Lung (tissue), 12 donors: ENCODE measurements around the gene RBFOX1. TPM values are rescaled to one million over a fixed set of nuclear protein-coding genes. Genes with fewer than 3 reads are reported as not detected.
A peak's percentile ranks its signal among the peaks of the same experiment; 100 is the strongest.

ENCODE experiments used
- ATAC-seq: fragments of 200-7000 bp; cut with Tn5 transposase; one replicate; pipeline ENCODE4 v1.9.1; 2020; ENCODE audit warnings: moderate number of reproducible peaks; ENCODE audit not compliant: insufficient read depth, low FRiP score
- DNase-seq, 3 donors: peaks; one replicate each; pipeline ENCODE4 v3.0.0-alpha.2; 2013 to 2017
- H3K27ac ChIP-seq, 2 donors: one replicate each; pipeline ENCODE4 v1.5.1; 2013; ENCODE audit warnings: mild to moderate bottlenecking in 2 of 2, moderate library complexity in 2 of 2, control low read depth in 1 of 2, inconsistent platforms in 1 of 2, low read depth in 1 of 2, low read length in 1 of 2
- H3K27me3 ChIP-seq, 3 donors: one replicate each; pipeline ENCODE4 v1.5.1; 2013; ENCODE audit warnings: low read length in 2 of 3; ENCODE audit not compliant: control insufficient read depth in 3 of 3, insufficient read depth in 3 of 3
- H3K36me3 ChIP-seq, 4 donors: one replicate each; pipeline ENCODE4 v1.5.1; 2013; ENCODE audit warnings: low read length in 4 of 4, mild to moderate bottlenecking in 1 of 4, moderate library complexity in 1 of 4; ENCODE audit not compliant: control insufficient read depth in 4 of 4, insufficient read depth in 4 of 4
- H3K4me1 ChIP-seq, 5 donors: one replicate each; pipeline ENCODE4 v1.5.1; 2013; ENCODE audit warnings: low read length in 5 of 5, mild to moderate bottlenecking in 2 of 5, moderate library complexity in 1 of 5; ENCODE audit not compliant: control insufficient read depth in 5 of 5, insufficient read depth in 5 of 5
- H3K4me3 ChIP-seq: one replicate; pipeline ENCODE4 v1.5.1; 2013; ENCODE audit warnings: mild to moderate bottlenecking, control low read depth, moderate library complexity
- H3K9ac ChIP-seq, 2 donors: one replicate each; pipeline ENCODE4 v1.5.1; 2013; ENCODE audit warnings: low read length in 2 of 2, control low read depth in 1 of 2; ENCODE audit not compliant: insufficient read depth in 1 of 2
- H3K9me3 ChIP-seq, 4 donors: one replicate each; pipeline ENCODE4 v1.5.1; 2013; ENCODE audit warnings: low read length in 3 of 4, mild to moderate bottlenecking in 1 of 4, moderate library complexity in 1 of 4; ENCODE audit not compliant: control insufficient read depth in 4 of 4, insufficient read depth in 3 of 4
- WGBS, 2 donors: extraction: QIAGEN DNeasy Blood & Tissue Kit; methylation state at CpG; one replicate each; pipeline ENCODE4 v1.1.7; 2013; 5-methylcytosine and 5-hydroxymethylcytosine counted together
- polyA plus RNA-seq, 2 donors: library from polyadenylated mRNA; stranded (reverse); fragments of 200-250 nt; gene quantifications; one replicate each; pipeline ENCODE4 v1.2.1, GENCODE V29; 2013
- total RNA-seq, 2 donors: library from RNA; depleted of rRNA in 1 of 2; stranded (reverse); fragments of >200 nt in 1 of 2; gene quantifications; one replicate each; pipeline ENCODE4 v1.2.1, GENCODE V29; 2014 to 2021
- TF ChIP-seq, protein P1 (sequence below): IDR thresholded peaks from 2 replicates; pipeline ENCODE4 v1.5.1; 2012; ENCODE audit warnings: mild to moderate bottlenecking; ENCODE audit errors: control extremely low read depth, extremely low read depth
- donor health status: control.
- donor health status: control.
- donor health status: Bipolar disorder and iron deficiency.
- donor health status: healthy.
- donor health status: DM: yes; HTN: yes; CAD: no.

Gene RBFOX1
- total and polyA plus RNA-seq, 4 donors: 0.55 to 3.0 TPM; not detected in 2

DNA sequence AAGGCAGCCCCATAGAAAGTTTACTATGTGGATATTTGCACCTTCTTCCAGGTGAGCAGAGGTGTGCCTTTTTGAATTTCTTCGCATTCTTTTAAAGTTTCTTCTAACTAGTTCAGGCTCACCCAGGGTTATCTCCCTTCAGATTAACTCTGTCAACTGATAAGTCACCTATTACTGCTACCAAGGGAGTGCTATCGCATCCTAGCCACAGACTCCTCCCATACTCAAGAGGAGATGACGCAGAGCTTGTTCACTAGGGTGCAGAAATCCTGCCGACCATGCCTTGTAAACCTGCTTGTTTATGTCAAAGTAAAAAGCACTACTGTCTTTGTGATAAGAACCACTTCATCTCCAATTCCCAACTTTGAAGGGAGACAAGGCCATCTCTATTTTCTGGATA lies 390.1 kb downstream of the RBFOX1 start:
- Histone ChIP-seq H3K27me3 (no peaks in the 10 kb centered on the region), H3K4me1 (peaks cover 0 to 3% (median 0%) of the 10 kb centered on the region in 5 donors), H3K9ac (no peak overlapping the region), H3K9me3 (peaks cover 0 to 5% (median 0%) of the 10 kb centered on the region in 4 donors), H3K36me3 (no peaks in the 10 kb centered on the region), H3K4me3 (no peak overlapping the region), H3K27ac (no peak overlapping the region)
- peak in 2 of 3 donors; percentile 17 to 36 for DNase-seq
- ATAC-seq: no peak
- TF ChIP-seq, protein P1, sequence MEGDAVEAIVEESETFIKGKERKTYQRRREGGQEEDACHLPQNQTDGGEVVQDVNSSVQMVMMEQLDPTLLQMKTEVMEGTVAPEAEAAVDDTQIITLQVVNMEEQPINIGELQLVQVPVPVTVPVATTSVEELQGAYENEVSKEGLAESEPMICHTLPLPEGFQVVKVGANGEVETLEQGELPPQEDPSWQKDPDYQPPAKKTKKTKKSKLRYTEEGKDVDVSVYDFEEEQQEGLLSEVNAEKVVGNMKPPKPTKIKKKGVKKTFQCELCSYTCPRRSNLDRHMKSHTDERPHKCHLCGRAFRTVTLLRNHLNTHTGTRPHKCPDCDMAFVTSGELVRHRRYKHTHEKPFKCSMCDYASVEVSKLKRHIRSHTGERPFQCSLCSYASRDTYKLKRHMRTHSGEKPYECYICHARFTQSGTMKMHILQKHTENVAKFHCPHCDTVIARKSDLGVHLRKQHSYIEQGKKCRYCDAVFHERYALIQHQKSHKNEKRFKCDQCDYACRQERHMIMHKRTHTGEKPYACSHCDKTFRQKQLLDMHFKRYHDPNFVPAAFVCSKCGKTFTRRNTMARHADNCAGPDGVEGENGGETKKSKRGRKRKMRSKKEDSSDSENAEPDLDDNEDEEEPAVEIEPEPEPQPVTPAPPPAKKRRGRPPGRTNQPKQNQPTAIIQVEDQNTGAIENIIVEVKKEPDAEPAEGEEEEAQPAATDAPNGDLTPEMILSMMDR: no peak
- whole genome bisulfite sequencing, 2 donors: 52 to 56% methylated on average over 4 of the region's 4 CpGs

- no peak for ATAC-seq
- no peaks in the 10 kb centered on the region for H3K4me1 ChIP-seq
- no peaks in the 10 kb centered on the region for H3K36me3 ChIP-seq
- no peak overlapping the region for H3K9ac ChIP-seq
- H3K27me3 ChIP-seq: no peaks in the 10 kb centered on the region
- DNase-seq: no peak
- 88 to 91% methylated on average over 5 of the region's 5 CpGs for WGBS, 2 donors
- no peak overlapping the region for H3K4me3 ChIP-seq
- peaks cover 0 to 2% (median 0%) of the 10 kb centered on the region in 4 donors for H3K9me3 ChIP-seq
- no peak overlapping the region for H3K27ac ChIP-seq
- TF ChIP-seq, protein P1: no peak
These were observed 398.5 kb downstream of the RBFOX1 start for GRCh38 chr16:7731141-7731540.

DNA sequence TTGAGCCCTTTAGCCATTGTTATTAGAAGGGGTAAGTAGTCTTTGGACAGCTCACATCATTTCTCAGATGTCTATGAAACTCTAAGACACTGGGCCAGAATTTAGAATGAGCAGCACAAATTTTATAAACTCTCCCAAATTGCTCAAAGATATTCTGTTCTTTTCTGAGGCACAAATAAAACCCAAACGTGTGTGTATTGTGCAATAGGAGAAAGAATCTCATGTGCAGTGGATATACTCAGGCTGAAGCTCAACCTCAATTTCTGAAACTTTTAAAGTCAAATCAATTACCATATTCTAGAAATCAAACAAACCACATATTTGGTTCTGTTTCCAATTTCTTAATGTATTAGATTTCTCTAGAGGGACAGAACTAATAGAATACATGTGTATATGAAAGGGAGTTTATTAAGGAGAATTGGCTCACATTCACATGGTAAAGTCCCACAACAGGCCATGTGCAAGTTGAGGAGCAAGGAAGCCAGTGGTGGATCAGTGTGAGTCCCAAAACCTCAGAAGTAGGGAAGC lies 403.6 kb downstream of the RBFOX1 start:
- no peak overlapping the region for H3K27ac ChIP-seq
- no peak overlapping the region for H3K9ac ChIP-seq
- no peak overlapping the region for H3K4me3 ChIP-seq
- no peaks in the 10 kb centered on the region for H3K27me3 ChIP-seq
- peaks cover 0 to 4% (median 2%) of the 10 kb centered on the region in 4 donors for H3K9me3 ChIP-seq
- no peaks in the 10 kb centered on the region for H3K4me1 ChIP-seq
- no peak for ATAC-seq
- no peak for DNase-seq
- TF ChIP-seq, protein P1: no peak
- H3K36me3 ChIP-seq: no peaks in the 10 kb centered on the region
- 0% methylated on average over 1 of the region's 1 CpG for WGBS, 2 donors

GRCh38 chr16:7742626-7743025 lies 410.0 kb downstream of the RBFOX1 start:
- TF ChIP-seq, protein P1: no peak
- no peaks in the 10 kb centered on the region for H3K36me3 ChIP-seq
- peaks cover 0 to 4% (median 2%) of the 10 kb centered on the region in 4 donors for H3K9me3 ChIP-seq
- ATAC-seq: no peak
- 87 to 91% methylated on average over 3 of the region's 3 CpGs for WGBS, 2 donors
- H3K27ac ChIP-seq: no peak overlapping the region
- H3K4me1 ChIP-seq: no peaks in the 10 kb centered on the region
- no peak for DNase-seq
- no peak overlapping the region for H3K9ac ChIP-seq
- H3K4me3 ChIP-seq: no peak overlapping the region
- H3K27me3 ChIP-seq: no peaks in the 10 kb centered on the region
